GM19099 (cell line): ENCODE data around the gene GRIA1.

ENCODE experiments used
- POLR2A ChIP-seq: IDR thresholded peaks from 3 replicates; pipeline ENCODE4 v1.6.1; 2011; ENCODE audit warnings: low read depth; ENCODE audit not compliant: insufficient read length; ENCODE audit errors: extremely low read depth

The GRIA1 gene

GRCh38 chr5:153719324-153719723 lies 228.9 kb downstream of the GRIA1 start:
- TF ChIP-seq POLR2A = no peak

- no peak for TF ChIP-seq POLR2A
These were observed 251.6 kb downstream of the GRIA1 start for GRCh38 chr5:153742060-153742459.

GRCh38 chr5:153744751-153745150 lies 254.3 kb downstream of the GRIA1 start:
- no peak for TF ChIP-seq POLR2A

- no peak for TF ChIP-seq POLR2A
These were observed 255.4 kb downstream of the GRIA1 start for GRCh38 chr5:153745778-153746395.

- TF ChIP-seq POLR2A = no peak
These were observed 256.0 kb downstream of the GRIA1 start for GRCh38 chr5:153746440-153746839.

GRCh38 chr5:153748823-153749222 lies 258.4 kb downstream of the GRIA1 start:
- TF ChIP-seq POLR2A = no peak

- TF ChIP-seq POLR2A = no peak
These were observed 259.5 kb downstream of the GRIA1 start for GRCh38 chr5:153749960-153750359.

GRCh38 chr5:153751251-153751650 lies 260.8 kb downstream of the GRIA1 start:
- no peak for TF ChIP-seq POLR2A

- no peak for TF ChIP-seq POLR2A
These were observed 262.4 kb downstream of the GRIA1 start for GRCh38 chr5:153752890-153753289.

- no peak for TF ChIP-seq POLR2A
These were observed 263.4 kb downstream of the GRIA1 start for GRCh38 chr5:153753645-153754432.

- TF ChIP-seq POLR2A = no peak
These were observed 265.5 kb downstream of the GRIA1 start for GRCh38 chr5:153755913-153756500.

GRCh38 chr5:153756540-153756939 lies 266.1 kb downstream of the GRIA1 start:
- no peak for TF ChIP-seq POLR2A

GRCh38 chr5:153765987-153766386 lies 275.5 kb downstream of the GRIA1 start:
- TF ChIP-seq POLR2A = no peak

- no peak for TF ChIP-seq POLR2A
These were observed 277.0 kb downstream of the GRIA1 start for GRCh38 chr5:153767221-153768188.

GRCh38 chr5:153770066-153770465 lies 279.6 kb downstream of the GRIA1 start:
- TF ChIP-seq POLR2A = no peak
